K562 (cell line): ENCODE data around the gene TRIM4. TPM values are rescaled to one million over a fixed set of nuclear protein-coding genes. Genes with fewer than 3 reads are reported as not detected.

ENCODE experiments used
- ATAC-seq: fragments of 200-7000 bp; cut with Tn5 transposase; 3 replicates; pipeline ENCODE4 v1.9.1; 2020; ENCODE audit warnings: moderate library complexity
- BruUV-seq: library from RNA; stranded (reverse); fragments of 400-500 nt; replicated peaks from 2 replicates; lab custom pipeline; 2021; lab: Mats Ljungman, UMichigan
- CTCF ChIA-PET: fragments of 300-600 bp; formaldehyde crosslinking; extraction: SDS; loops from one replicate; lab custom pipeline; 2021; ENCODE audit warnings: low intra/inter-chr PET ratio; lab: Yijun Ruan, JAX
- POLR2A ChIA-PET: fragments of 300-600, 350-650 bp; sonication (Branson Sonifier 250); formaldehyde crosslinking; extraction: SDS; loops from one replicate; lab custom pipeline; 2021; ENCODE audit warnings: antibody characterized with exemption, inconsistent platforms; lab: Yijun Ruan, JAX
- DNase-seq, 4 experiments: peaks; one replicate each; pipeline versions ENCODE4 v3.0.0 to v3.0.0-alpha.2; 2011 to 2018; ENCODE audit warnings: low spot score in 3 of 4, mixed read lengths in 3 of 4; ENCODE audit errors: extremely low read depth in 1 of 4
- FAIRE-seq: peaks from 2 replicates; lab custom pipeline; 2011; peaks lifted over from hg19 to GRCh38; lab: Jason Lieb, UNC
- H2AFZ ChIP-seq: 2 replicates; pipeline ENCODE4 v1.6.0; 2011; ENCODE audit warnings: low read depth, low read length, control low read depth, inconsistent platforms
- H3K27ac ChIP-seq: fragments of 200-600 bp; 3 replicates; pipeline ENCODE4 v1.8.0; 2011; ENCODE audit warnings: low read depth, mild to moderate bottlenecking, control low read depth, inconsistent platforms, low read length, moderate library complexity, mixed read lengths; ENCODE audit errors: extremely low read depth
- H3K27me3 ChIP-seq, 2 experiments: fragments of 300-600 bp in 1 of 2; 2 replicates in 1 of 2; 3 replicates in 1 of 2; pipeline versions ENCODE4 v1.6.0 to v1.8.0; 2011; ENCODE audit warnings: inconsistent platforms in 2 of 2, low read length in 2 of 2, mild to moderate bottlenecking in 1 of 2, mixed read lengths in 1 of 2, moderate library complexity in 1 of 2; ENCODE audit not compliant: control insufficient read depth in 2 of 2, insufficient read depth in 2 of 2
- H3K36me3 ChIP-seq: fragments of 300-600 bp; 3 replicates; pipeline ENCODE4 v1.8.0; 2011; ENCODE audit warnings: mild to moderate bottlenecking, low read length, inconsistent platforms; ENCODE audit not compliant: control insufficient read depth, insufficient read depth
- H3K4me1 ChIP-seq, 2 experiments: fragments of 200-600 bp in 1 of 2; replicated peaks in 1 of 2; 2 replicates in 1 of 2; 3 replicates in 1 of 2; pipeline versions ENCODE4 v1.5.1 to v1.8.0; 2011; ENCODE audit warnings: inconsistent platforms in 2 of 2, low read length in 2 of 2, mild to moderate bottlenecking in 1 of 2, mixed read lengths in 1 of 2, moderate library complexity in 1 of 2; ENCODE audit not compliant: control insufficient read depth in 2 of 2, insufficient read depth in 2 of 2
- H3K4me2 ChIP-seq: 2 replicates; pipeline ENCODE4 v1.6.1; 2011; ENCODE audit warnings: low read length, control low read depth, inconsistent platforms, mixed read lengths; ENCODE audit not compliant: insufficient read depth
- H3K4me3 ChIP-seq: fragments of 200-600 bp; sonication (generic), shearing (Covaris generic); 2 replicates; pipeline ENCODE4 v1.5.1; 2016; ENCODE audit warnings: control low read depth, inconsistent platforms
- H3K79me2 ChIP-seq: fragments of 200-600 bp; 3 replicates; pipeline ENCODE4 v1.8.0; 2011; ENCODE audit warnings: low read length, inconsistent platforms; ENCODE audit not compliant: control insufficient read depth, insufficient read depth
- H3K9ac ChIP-seq, 2 experiments: 2 replicates each; pipeline versions ENCODE4 v1.6.0 to v1.6.1; 2011; ENCODE audit warnings: low read depth in 2 of 2, low read length in 2 of 2, control low read depth in 1 of 2, inconsistent platforms in 1 of 2, mild to moderate bottlenecking in 1 of 2, mixed read lengths in 1 of 2; ENCODE audit not compliant: insufficient read depth in 1 of 2
- H3K9me1 ChIP-seq: one replicate; pipeline ENCODE4 v1.6.0; 2011; ENCODE audit warnings: inconsistent platforms, mild to moderate bottlenecking, low read length, moderate library complexity; ENCODE audit not compliant: control insufficient read depth, insufficient read depth
- H3K9me3 ChIP-seq: replicated peaks from 2 replicates; pipeline ENCODE4 v1.5.1; 2011; ENCODE audit warnings: low read depth, low read length, inconsistent platforms; ENCODE audit not compliant: control insufficient read depth, insufficient read depth
- H4K20me1 ChIP-seq: replicated peaks from 2 replicates; pipeline ENCODE4 v1.6.1; 2011; ENCODE audit warnings: low read length, inconsistent platforms, mixed read lengths; ENCODE audit not compliant: control insufficient read depth, insufficient read depth
- CREB1 ChIP-seq, 2 experiments: sonication (generic) in 1 of 2; formaldehyde crosslinking in 1 of 2; IDR thresholded peaks; 2 replicates each; pipeline versions ENCODE4 v1.6.1 to v1.8.0; 2012 to 2022; ENCODE audit warnings: inconsistent platforms in 1 of 2, mild to moderate bottlenecking in 1 of 2, missing genetic modification reagents in 1 of 2, moderate library complexity in 1 of 2
- FIP1L1 ChIP-seq: fragments of 200-400 bp; formaldehyde crosslinking; IDR thresholded peaks from 2 replicates; pipeline ENCODE4 v1.6.1; 2018; ENCODE audit warnings: mild to moderate bottlenecking, low read depth, low read length; ENCODE audit not compliant: poor library complexity, severe bottlenecking
- HNRNPH1 ChIP-seq: fragments of 200-400 bp; formaldehyde crosslinking; optimal IDR thresholded peaks from 2 replicates; pipeline ENCODE3; 2017; ENCODE audit warnings: low read depth, mild to moderate bottlenecking, low read length, moderate library complexity
- HNRNPL ChIP-seq: fragments of 200-400 bp; formaldehyde crosslinking; IDR thresholded peaks from 2 replicates; pipeline ENCODE4 v1.6.1; 2017; ENCODE audit warnings: low read depth, mild to moderate bottlenecking, low read length
- KLF10 ChIP-seq: fragments of 250-450 bp; sonication (Bioruptor Pico); IDR thresholded peaks from 2 replicates; pipeline ENCODE4 v1.6.1; 2021; ENCODE audit warnings: matching md5 sums
- NFIC ChIP-seq: fragments of 450-650 bp; IDR thresholded peaks from 2 replicates; pipeline ENCODE4 v1.6.1; 2017; ENCODE audit warnings: mild to moderate bottlenecking, inconsistent platforms
- POLR3G ChIP-seq: IDR thresholded peaks from 2 replicates; pipeline ENCODE4 v1.6.1; 2011; ENCODE audit not compliant: insufficient read length, insufficient replicate concordance; ENCODE audit errors: extremely low read depth
- RNF2 ChIP-seq: sonication (generic); IDR thresholded peaks from 2 replicates; pipeline ENCODE4 v1.6.1; 2016
- SIX5 ChIP-seq, 2 experiments: IDR thresholded peaks; 2 replicates each; pipeline ENCODE4 v1.6.1; 2011; ENCODE audit warnings: low read length in 2 of 2, borderline replicate concordance in 1 of 2, low read depth in 1 of 2, mild to moderate bottlenecking in 1 of 2, moderate library complexity in 1 of 2; ENCODE audit not compliant: insufficient read depth in 1 of 2
- SREBF1 ChIP-seq: fragments of 150-350 bp; IDR thresholded peaks from 2 replicates; pipeline ENCODE4 v1.6.1; 2014; ENCODE audit warnings: antibody characterized with exemption, low read depth, low read length, borderline replicate concordance
- TCF3 ChIP-seq: sonication (generic); formaldehyde crosslinking; IDR thresholded peaks from 2 replicates; pipeline ENCODE4 v1.4.0; 2020; ENCODE audit warnings: mild to moderate bottlenecking, missing genetic modification reagents
- ZNF444 ChIP-seq: fragments of 250-450 bp; sonication (Bioruptor Pico); IDR thresholded peaks from 2 replicates; pipeline ENCODE4 v1.4.0; 2020; ENCODE audit warnings: mild to moderate bottlenecking, moderate library complexity
- WGBS: fragments of 100-300 bp; shearing (Covaris generic); methylation state at CpG from one replicate; pipeline ENCODE4 v1.1.6; 2016; ENCODE audit warnings: low coverage, mixed read lengths; ENCODE audit not compliant: insufficient coverage; ENCODE audit errors: missing lambda C conversion rate; 5-methylcytosine and 5-hydroxymethylcytosine counted together
- in situ Hi-C: fragments of 300-500 bp; cut with MboI; formaldehyde crosslinking; loops from 4 replicates; pipeline ENCODE4 v1.15.0; 2018; ENCODE audit warnings: inconsistent platforms, mixed read lengths
- intact Hi-C: fragments of 100-400 bp; cut with micrococcal nuclease; formaldehyde crosslinking; loops from 2 replicates; pipeline ENCODE4 v1.14.2; 2022
- polyA plus RNA-seq, 8 experiments: library from polyadenylated mRNA; depleted of rRNA in 4 of 8; stranded (reverse) in 5 of 8; unstranded in 3 of 8; fragments of >200 nt; fragmentation: Nextera tagmentation in 2 of 8; fragmentation: Illumina TruSeq in 1 of 8; extraction: Ambion mirVana in 2 of 8; extraction: Trizol in 1 of 8; gene quantifications; 2 replicates each; pipeline versions ENCODE4 v1.2.1 to v1.2.3, GENCODE V29; 2011 to 2014; ENCODE audit warnings: inconsistent platforms in 1 of 8, missing spikeins in 1 of 8
- total RNA-seq, 7 experiments: library from RNA; depleted of rRNA in 6 of 7; stranded (reverse); fragments of >200 nt in 6 of 7; fragmentation: Illumina TruSeq in 2 of 7; extraction: Trizol in 2 of 7; gene quantifications; 2 replicates each; pipeline versions ENCODE4 v1.2.1 to v1.2.3, GENCODE V29; 2011 to 2021; ENCODE audit warnings: low replicate concordance in 1 of 7
- TF ChIP-seq, protein P1 (sequence below): sonication (generic); formaldehyde crosslinking; IDR thresholded peaks from 2 replicates; pipeline ENCODE4 v1.8.0; 2023; ENCODE audit warnings: missing genetic modification reagents, mild to moderate bottlenecking, borderline replicate concordance
- TF ChIP-seq, protein P2 (sequence below): fragments of 250-450 bp; sonication (Bioruptor Pico); IDR thresholded peaks from 2 replicates; pipeline ENCODE4 v1.8.0; 2022; ENCODE audit warnings: inconsistent platforms

TRIM4 gene
- total and polyA plus RNA-seq, 9 of the 15 experiments (the other 6 are each of a cell fraction or from before 2014, with no cell fraction given): 6.2 to 28.3 (median 22.4) TPM

DNA sequence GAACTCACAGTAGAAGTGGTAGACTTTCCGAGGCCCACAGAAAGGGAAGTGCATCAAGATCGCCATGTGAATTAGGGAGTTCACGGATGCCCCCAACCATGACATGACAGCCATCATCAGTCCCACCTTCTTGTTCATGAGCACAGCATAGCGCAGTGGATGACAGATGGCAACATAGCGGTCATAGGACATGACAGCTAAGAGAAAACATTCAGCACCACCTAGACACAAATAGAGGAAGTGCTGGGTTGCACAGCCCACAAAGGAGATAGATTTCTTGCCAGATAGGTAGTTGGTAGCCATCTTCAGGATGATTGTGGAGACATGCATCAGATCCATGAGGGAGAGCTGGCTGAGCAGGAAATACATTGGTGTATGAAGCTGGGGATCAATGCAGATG lies 42.8 kb downstream of the TRIM4 start (continued):
- TF ChIP-seq, protein P1, sequence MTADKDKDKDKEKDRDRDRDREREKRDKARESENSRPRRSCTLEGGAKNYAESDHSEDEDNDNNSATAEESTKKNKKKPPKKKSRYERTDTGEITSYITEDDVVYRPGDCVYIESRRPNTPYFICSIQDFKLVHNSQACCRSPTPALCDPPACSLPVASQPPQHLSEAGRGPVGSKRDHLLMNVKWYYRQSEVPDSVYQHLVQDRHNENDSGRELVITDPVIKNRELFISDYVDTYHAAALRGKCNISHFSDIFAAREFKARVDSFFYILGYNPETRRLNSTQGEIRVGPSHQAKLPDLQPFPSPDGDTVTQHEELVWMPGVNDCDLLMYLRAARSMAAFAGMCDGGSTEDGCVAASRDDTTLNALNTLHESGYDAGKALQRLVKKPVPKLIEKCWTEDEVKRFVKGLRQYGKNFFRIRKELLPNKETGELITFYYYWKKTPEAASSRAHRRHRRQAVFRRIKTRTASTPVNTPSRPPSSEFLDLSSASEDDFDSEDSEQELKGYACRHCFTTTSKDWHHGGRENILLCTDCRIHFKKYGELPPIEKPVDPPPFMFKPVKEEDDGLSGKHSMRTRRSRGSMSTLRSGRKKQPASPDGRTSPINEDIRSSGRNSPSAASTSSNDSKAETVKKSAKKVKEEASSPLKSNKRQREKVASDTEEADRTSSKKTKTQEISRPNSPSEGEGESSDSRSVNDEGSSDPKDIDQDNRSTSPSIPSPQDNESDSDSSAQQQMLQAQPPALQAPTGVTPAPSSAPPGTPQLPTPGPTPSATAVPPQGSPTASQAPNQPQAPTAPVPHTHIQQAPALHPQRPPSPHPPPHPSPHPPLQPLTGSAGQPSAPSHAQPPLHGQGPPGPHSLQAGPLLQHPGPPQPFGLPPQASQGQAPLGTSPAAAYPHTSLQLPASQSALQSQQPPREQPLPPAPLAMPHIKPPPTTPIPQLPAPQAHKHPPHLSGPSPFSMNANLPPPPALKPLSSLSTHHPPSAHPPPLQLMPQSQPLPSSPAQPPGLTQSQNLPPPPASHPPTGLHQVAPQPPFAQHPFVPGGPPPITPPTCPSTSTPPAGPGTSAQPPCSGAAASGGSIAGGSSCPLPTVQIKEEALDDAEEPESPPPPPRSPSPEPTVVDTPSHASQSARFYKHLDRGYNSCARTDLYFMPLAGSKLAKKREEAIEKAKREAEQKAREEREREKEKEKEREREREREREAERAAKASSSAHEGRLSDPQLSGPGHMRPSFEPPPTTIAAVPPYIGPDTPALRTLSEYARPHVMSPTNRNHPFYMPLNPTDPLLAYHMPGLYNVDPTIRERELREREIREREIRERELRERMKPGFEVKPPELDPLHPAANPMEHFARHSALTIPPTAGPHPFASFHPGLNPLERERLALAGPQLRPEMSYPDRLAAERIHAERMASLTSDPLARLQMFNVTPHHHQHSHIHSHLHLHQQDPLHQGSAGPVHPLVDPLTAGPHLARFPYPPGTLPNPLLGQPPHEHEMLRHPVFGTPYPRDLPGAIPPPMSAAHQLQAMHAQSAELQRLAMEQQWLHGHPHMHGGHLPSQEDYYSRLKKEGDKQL (CRISPR knock-in tag): no peak
- TF ChIP-seq POLR3G (no peak), FIP1L1 (no peak), NFIC (no peak)

DNA sequence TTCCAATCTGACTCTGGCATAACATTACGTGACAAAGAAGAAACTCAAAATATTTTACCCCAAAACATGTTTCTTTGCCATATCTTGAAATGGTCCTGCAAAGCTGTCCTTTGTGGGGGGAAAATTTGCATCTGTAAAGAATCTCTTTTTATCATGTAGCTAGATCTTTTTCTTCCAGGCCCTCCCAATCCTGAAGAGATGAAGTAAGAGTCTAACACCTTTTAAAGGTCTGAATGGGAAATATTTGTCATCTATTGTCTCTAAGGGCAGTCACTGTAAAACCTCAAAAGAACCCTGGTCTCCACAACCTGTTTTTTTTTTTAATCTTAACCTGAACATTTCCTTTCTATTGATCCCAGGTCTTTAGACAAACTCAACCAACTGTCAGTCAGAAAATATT lies 51.1 kb downstream of the TRIM4 start:
- FAIRE-seq (no peak), ATAC-seq (no peak), DNase-seq (no peak)
- Histone ChIP-seq H2AFZ (no peak overlapping the region), H3K4me3 (no peak overlapping the region), H3K9ac (no peak overlapping the region), H3K4me1 (no peaks in the 10 kb centered on the region), H3K4me2 (no peak overlapping the region), H3K9me1 (no peaks in the 10 kb centered on the region), H3K9me3 (no peaks in the 10 kb centered on the region), H3K27ac (no peak overlapping the region), H3K36me3 (no peaks in the 10 kb centered on the region), H3K79me2 (no peaks in the 10 kb centered on the region), H4K20me1 (no peaks in the 10 kb centered on the region), H3K27me3 (peaks cover 2 to 12% of the 10 kb centered on the region in 2 experiments; a peak in 3 of 5 replicates)
- POLR2A ChIA-PET: no interaction called here
- intact Hi-C loops: no loop called here
- no TSS peak for BruUV-seq
- in situ Hi-C loops: no loop called here
- CTCF ChIA-PET: no interaction called here
- 5% methylated on average over 1 of the region's 1 CpG for WGBS
- no peak for TF ChIP-seq KLF10 (CRISPR knock-in tag)
- no peak for TF ChIP-seq SIX5 (IDR thresholded peaks at IDR 0.05; ENCODE audit: borderline replicate concordance in 1 of 2, insufficient read depth in 1 of 2, low read depth in 1 of 2, low read length in 2 of 2)
- no peak for TF ChIP-seq CREB1 (IDR thresholded peaks at IDR 0.05)
- TF ChIP-seq CREB1 (CRISPR knock-in tag; IDR thresholded peaks at IDR 0.05): no peak
- TF ChIP-seq RNF2: no peak
- no peak for TF ChIP-seq ZNF444
- no peak for TF ChIP-seq HNRNPL
- no peak for TF ChIP-seq HNRNPH1
- TF ChIP-seq SREBF1: no peak
- TF ChIP-seq, protein P2, sequence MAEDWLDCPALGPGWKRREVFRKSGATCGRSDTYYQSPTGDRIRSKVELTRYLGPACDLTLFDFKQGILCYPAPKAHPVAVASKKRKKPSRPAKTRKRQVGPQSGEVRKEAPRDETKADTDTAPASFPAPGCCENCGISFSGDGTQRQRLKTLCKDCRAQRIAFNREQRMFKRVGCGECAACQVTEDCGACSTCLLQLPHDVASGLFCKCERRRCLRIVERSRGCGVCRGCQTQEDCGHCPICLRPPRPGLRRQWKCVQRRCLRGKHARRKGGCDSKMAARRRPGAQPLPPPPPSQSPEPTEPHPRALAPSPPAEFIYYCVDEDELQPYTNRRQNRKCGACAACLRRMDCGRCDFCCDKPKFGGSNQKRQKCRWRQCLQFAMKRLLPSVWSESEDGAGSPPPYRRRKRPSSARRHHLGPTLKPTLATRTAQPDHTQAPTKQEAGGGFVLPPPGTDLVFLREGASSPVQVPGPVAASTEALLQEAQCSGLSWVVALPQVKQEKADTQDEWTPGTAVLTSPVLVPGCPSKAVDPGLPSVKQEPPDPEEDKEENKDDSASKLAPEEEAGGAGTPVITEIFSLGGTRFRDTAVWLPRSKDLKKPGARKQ: no peak
- no peak for TF ChIP-seq TCF3 (CRISPR knock-in tag)
